GM21737 (cell line): ENCODE data around the gene LARP1.
"Not testable (repeated sequence)": the region's sequence is repeated elsewhere in the genome, so short reads cannot be mapped to it uniquely, and the experiment has no call there.

Experiments used
- ATAC-seq: cut with Tn5 transposase; IDR thresholded peaks from one replicate; pipeline ENCODE4 v1.9.1; 2021; ENCODE audit warnings: mild to moderate bottlenecking, moderate library complexity; ENCODE audit not compliant: unreplicated experiment

Gene LARP1

GRCh38 chr5:154755361-154756008 is at the start of gene LARP1:
Gene LARP1 (plus strand): TSS chr5:154755377. CDS start chr5:154755758, 381 bp downstream.
- ATAC-seq: peak; percentile 14

- no peak for ATAC-seq
Measured at GRCh38 chr5:154706416-154706815, 48.8 kb upstream of the LARP1 start.

- no peak for ATAC-seq
Measured at GRCh38 chr5:154707641-154708040, 47.5 kb upstream of the LARP1 start.

GRCh38 chr5:154708207-154708606 is 47.0 kb upstream of the LARP1 start:
- no peak for ATAC-seq

GRCh38 chr5:154708846-154709245 is 46.3 kb upstream of the LARP1 start:
- no peak for ATAC-seq

- ATAC-seq: no peak
Measured at GRCh38 chr5:154709368-154710305, 45.5 kb upstream of the LARP1 start.

GRCh38 chr5:154712518-154713437 is 42.4 kb upstream of the LARP1 start:
- ATAC-seq: no peak

- no peak for ATAC-seq
Measured at GRCh38 chr5:154713615-154714125, 41.5 kb upstream of the LARP1 start.

GRCh38 chr5:154714266-154714986 is 40.8 kb upstream of the LARP1 start:
- peak; percentile 82 for ATAC-seq

GRCh38 chr5:154721481-154722058 is 33.6 kb upstream of the LARP1 start:
- no peak for ATAC-seq

- no peak for ATAC-seq
Measured at GRCh38 chr5:154722097-154722496, 33.1 kb upstream of the LARP1 start.

GRCh38 chr5:154722936-154723335 is 32.2 kb upstream of the LARP1 start:
- ATAC-seq: no peak

GRCh38 chr5:154723740-154724505 is 31.3 kb upstream of the LARP1 start:
- ATAC-seq: no peak

- no peak for ATAC-seq
Measured at GRCh38 chr5:154727361-154727760, 27.8 kb upstream of the LARP1 start.

- ATAC-seq: no peak
Measured at GRCh38 chr5:154728939-154729588, 26.1 kb upstream of the LARP1 start.

GRCh38 chr5:154729613-154730012 is 25.6 kb upstream of the LARP1 start:
- ATAC-seq: no peak

- ATAC-seq: not testable (repeated sequence)
Measured at GRCh38 chr5:154730761-154731160, 24.4 kb upstream of the LARP1 start.

- ATAC-seq: no peak
Measured at GRCh38 chr5:154732212-154732611, 23.0 kb upstream of the LARP1 start.
